ENCODE measurements around the gene OTUD4.
A peak's percentile ranks its signal among the peaks of the same experiment; 100 is the strongest.

- TF ChIP-seq CTCF (IDR thresholded peaks at IDR 0.05), result no peak
- peak in 1 of 2 donors; percentile 43 for TF ChIP-seq EP300 (IDR thresholded peaks at IDR 0.05)
- no peak for TF ChIP-seq POLR2A (IDR thresholded peaks at IDR 0.05)
Observed at GRCh38 chr4:145177906-145178538, 2.4 kb downstream of the OTUD4 start.

Data from tibial nerve (tissue), 4 donors.